K562 (cell line): Measurements from ENCODE around the gene LPCAT3. TPM values are rescaled to one million over a fixed set of nuclear protein-coding genes. Genes with fewer than 3 reads are reported as not detected.

Source experiments
- BRF1 ChIP-seq: IDR thresholded peaks from 3 replicates; pipeline ENCODE4 v1.6.1; 2011; ENCODE audit warnings: borderline replicate concordance, mild to moderate bottlenecking; ENCODE audit not compliant: insufficient read length; ENCODE audit errors: extremely low read depth
- CCAR2 ChIP-seq: fragments of 200-400 bp; formaldehyde crosslinking; IDR thresholded peaks from 2 replicates; pipeline ENCODE4 v1.6.1; 2017; ENCODE audit warnings: mild to moderate bottlenecking, low read depth, low read length
- COPS2 ChIP-seq: fragments of 450-650 bp; conservative IDR thresholded peaks from 2 replicates; pipeline ENCODE4 v1.6.1; 2016; ENCODE audit warnings: mild to moderate bottlenecking, moderate library complexity
- NCOA6 ChIP-seq: fragments of 450-650 bp; IDR thresholded peaks from 2 replicates; pipeline ENCODE4 v1.6.1; 2017; ENCODE audit warnings: mild to moderate bottlenecking
- NR4A1 ChIP-seq, 2 experiments: fragments of 250-450 bp in 1 of 2; fragments of 450-650 bp in 1 of 2; sonication (Bioruptor Pico) in 1 of 2; IDR thresholded peaks; 2 replicates each; pipeline versions ENCODE4 v1.4.0 to v1.6.1; 2016 to 2020; ENCODE audit warnings: mild to moderate bottlenecking in 2 of 2, missing compliant biosample characterization in 1 of 2, missing genetic modification characterization in 1 of 2, moderate library complexity in 1 of 2
- SLC30A9 ChIP-seq: fragments of 250-450 bp; sonication (Bioruptor Pico); IDR thresholded peaks from 2 replicates; pipeline ENCODE4 v1.8.0; 2022; ENCODE audit warnings: mild to moderate bottlenecking, moderate library complexity
- TAF7 ChIP-seq: fragments of 450-650 bp; IDR thresholded peaks from 2 replicates; pipeline ENCODE4 v1.6.1; 2016; ENCODE audit warnings: missing genetic modification characterization, missing compliant biosample characterization
- ZNF140 ChIP-seq: fragments of 250-450 bp; sonication (Bioruptor Pico); IDR thresholded peaks from 2 replicates; pipeline ENCODE4 v1.8.0; 2021; ENCODE audit warnings: moderate library complexity, mild to moderate bottlenecking, inconsistent platforms
- polyA plus RNA-seq, 8 experiments: library from polyadenylated mRNA; depleted of rRNA in 4 of 8; stranded (reverse) in 5 of 8; unstranded in 3 of 8; fragments of >200 nt; fragmentation: Nextera tagmentation in 2 of 8; fragmentation: Illumina TruSeq in 1 of 8; extraction: Ambion mirVana in 2 of 8; extraction: Trizol in 1 of 8; gene quantifications; 2 replicates each; pipeline versions ENCODE4 v1.2.1 to v1.2.3, GENCODE V29; 2011 to 2014; ENCODE audit warnings: inconsistent platforms in 1 of 8, missing spikeins in 1 of 8
- total RNA-seq, 7 experiments: library from RNA; depleted of rRNA in 6 of 7; stranded (reverse); fragments of >200 nt in 6 of 7; fragmentation: Illumina TruSeq in 2 of 7; extraction: Trizol in 2 of 7; gene quantifications; 2 replicates each; pipeline versions ENCODE4 v1.2.1 to v1.2.3, GENCODE V29; 2011 to 2021; ENCODE audit warnings: low replicate concordance in 1 of 7
- TF ChIP-seq, protein P1 (sequence below): fragments of 200-600 bp; sonication (generic); IDR thresholded peaks from one replicate; pipeline ENCODE4 v1.6.1; 2012; ENCODE audit warnings: mild to moderate bottlenecking, low read depth, low read length, inconsistent platforms

Gene LPCAT3
- total and polyA plus RNA-seq, 9 of the 15 experiments (the other 6 are each of a cell fraction or from before 2014, with no cell fraction given): 4.9 to 52.5 (median 25.3) TPM

DNA sequence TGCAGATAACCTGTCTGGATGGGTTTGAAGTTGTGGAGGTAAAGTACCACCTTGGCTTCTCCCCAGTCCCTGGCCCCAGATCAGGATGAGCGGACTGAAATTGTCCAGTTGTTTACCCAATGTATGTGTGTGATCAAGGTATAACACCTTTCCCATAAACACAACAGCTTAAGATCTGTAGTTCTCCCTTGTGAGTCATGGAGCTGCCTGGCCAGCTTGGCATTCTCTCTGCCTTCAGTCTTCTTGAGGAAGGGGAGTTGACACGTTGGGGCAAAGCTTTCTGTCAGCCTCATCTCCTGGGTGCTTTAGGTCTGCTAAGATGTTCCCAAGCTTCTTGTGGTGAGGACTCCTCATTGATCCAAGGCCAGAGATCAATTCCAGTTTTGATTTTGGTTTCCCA lies 48.3 kb upstream of the LPCAT3 start (continued):
- TF ChIP-seq, protein P1, sequence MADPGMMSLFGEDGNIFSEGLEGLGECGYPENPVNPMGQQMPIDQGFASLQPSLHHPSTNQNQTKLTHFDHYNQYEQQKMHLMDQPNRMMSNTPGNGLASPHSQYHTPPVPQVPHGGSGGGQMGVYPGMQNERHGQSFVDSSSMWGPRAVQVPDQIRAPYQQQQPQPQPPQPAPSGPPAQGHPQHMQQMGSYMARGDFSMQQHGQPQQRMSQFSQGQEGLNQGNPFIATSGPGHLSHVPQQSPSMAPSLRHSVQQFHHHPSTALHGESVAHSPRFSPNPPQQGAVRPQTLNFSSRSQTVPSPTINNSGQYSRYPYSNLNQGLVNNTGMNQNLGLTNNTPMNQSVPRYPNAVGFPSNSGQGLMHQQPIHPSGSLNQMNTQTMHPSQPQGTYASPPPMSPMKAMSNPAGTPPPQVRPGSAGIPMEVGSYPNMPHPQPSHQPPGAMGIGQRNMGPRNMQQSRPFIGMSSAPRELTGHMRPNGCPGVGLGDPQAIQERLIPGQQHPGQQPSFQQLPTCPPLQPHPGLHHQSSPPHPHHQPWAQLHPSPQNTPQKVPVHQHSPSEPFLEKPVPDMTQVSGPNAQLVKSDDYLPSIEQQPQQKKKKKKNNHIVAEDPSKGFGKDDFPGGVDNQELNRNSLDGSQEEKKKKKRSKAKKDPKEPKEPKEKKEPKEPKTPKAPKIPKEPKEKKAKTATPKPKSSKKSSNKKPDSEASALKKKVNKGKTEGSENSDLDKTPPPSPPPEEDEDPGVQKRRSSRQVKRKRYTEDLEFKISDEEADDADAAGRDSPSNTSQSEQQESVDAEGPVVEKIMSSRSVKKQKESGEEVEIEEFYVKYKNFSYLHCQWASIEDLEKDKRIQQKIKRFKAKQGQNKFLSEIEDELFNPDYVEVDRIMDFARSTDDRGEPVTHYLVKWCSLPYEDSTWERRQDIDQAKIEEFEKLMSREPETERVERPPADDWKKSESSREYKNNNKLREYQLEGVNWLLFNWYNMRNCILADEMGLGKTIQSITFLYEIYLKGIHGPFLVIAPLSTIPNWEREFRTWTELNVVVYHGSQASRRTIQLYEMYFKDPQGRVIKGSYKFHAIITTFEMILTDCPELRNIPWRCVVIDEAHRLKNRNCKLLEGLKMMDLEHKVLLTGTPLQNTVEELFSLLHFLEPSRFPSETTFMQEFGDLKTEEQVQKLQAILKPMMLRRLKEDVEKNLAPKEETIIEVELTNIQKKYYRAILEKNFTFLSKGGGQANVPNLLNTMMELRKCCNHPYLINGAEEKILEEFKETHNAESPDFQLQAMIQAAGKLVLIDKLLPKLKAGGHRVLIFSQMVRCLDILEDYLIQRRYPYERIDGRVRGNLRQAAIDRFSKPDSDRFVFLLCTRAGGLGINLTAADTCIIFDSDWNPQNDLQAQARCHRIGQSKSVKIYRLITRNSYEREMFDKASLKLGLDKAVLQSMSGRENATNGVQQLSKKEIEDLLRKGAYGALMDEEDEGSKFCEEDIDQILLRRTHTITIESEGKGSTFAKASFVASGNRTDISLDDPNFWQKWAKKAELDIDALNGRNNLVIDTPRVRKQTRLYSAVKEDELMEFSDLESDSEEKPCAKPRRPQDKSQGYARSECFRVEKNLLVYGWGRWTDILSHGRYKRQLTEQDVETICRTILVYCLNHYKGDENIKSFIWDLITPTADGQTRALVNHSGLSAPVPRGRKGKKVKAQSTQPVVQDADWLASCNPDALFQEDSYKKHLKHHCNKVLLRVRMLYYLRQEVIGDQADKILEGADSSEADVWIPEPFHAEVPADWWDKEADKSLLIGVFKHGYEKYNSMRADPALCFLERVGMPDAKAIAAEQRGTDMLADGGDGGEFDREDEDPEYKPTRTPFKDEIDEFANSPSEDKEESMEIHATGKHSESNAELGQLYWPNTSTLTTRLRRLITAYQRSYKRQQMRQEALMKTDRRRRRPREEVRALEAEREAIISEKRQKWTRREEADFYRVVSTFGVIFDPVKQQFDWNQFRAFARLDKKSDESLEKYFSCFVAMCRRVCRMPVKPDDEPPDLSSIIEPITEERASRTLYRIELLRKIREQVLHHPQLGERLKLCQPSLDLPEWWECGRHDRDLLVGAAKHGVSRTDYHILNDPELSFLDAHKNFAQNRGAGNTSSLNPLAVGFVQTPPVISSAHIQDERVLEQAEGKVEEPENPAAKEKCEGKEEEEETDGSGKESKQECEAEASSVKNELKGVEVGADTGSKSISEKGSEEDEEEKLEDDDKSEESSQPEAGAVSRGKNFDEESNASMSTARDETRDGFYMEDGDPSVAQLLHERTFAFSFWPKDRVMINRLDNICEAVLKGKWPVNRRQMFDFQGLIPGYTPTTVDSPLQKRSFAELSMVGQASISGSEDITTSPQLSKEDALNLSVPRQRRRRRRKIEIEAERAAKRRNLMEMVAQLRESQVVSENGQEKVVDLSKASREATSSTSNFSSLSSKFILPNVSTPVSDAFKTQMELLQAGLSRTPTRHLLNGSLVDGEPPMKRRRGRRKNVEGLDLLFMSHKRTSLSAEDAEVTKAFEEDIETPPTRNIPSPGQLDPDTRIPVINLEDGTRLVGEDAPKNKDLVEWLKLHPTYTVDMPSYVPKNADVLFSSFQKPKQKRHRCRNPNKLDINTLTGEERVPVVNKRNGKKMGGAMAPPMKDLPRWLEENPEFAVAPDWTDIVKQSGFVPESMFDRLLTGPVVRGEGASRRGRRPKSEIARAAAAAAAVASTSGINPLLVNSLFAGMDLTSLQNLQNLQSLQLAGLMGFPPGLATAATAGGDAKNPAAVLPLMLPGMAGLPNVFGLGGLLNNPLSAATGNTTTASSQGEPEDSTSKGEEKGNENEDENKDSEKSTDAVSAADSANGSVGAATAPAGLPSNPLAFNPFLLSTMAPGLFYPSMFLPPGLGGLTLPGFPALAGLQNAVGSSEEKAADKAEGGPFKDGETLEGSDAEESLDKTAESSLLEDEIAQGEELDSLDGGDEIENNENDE: no peak
- TF ChIP-seq BRF1: no peak
- no peak for TF ChIP-seq NR4A1 (CRISPR knock-in tag; IDR thresholded peaks at IDR 0.05)
- TF ChIP-seq NR4A1 (tag; IDR thresholded peaks at IDR 0.05): no peak
- TF ChIP-seq COPS2: no peak
- TF ChIP-seq NCOA6: no peak
- TF ChIP-seq SLC30A9: no peak
- TF ChIP-seq ZNF140 (CRISPR knock-in tag): no peak
- no peak for TF ChIP-seq CCAR2
- no peak for TF ChIP-seq TAF7 (tag)
